GM19467 (cell line): ENCODE results near the gene GIMAP5.

Experiments used
- ATAC-seq: cut with Tn5 transposase; IDR thresholded peaks from one replicate; pipeline ENCODE4 v1.9.1; 2021; ENCODE audit warnings: mild to moderate bottlenecking, moderate library complexity; ENCODE audit not compliant: unreplicated experiment

Gene GIMAP5

GRCh38 chr7:150734254-150734653, 3.0 kb upstream of the GIMAP5 start:
- ATAC-seq, result no peak

- ATAC-seq, result no peak
These were observed 1.4 kb upstream of the GIMAP5 start for GRCh38 chr7:150735596-150736358.

GRCh38 chr7:150736864-150737263, 354 bp upstream of the GIMAP5 start:
- peak; percentile 10 for ATAC-seq

GRCh38 chr7:150738092-150738491, 874 bp downstream of the GIMAP5 start:
- no peak for ATAC-seq

- no peak for ATAC-seq
These were observed 1.4 kb downstream of the GIMAP5 start for GRCh38 chr7:150738591-150739001.

GRCh38 chr7:150739033-150739432, 1.8 kb downstream of the GIMAP5 start:
- ATAC-seq, result no peak

- no peak for ATAC-seq
These were observed 2.8 kb downstream of the GIMAP5 start for GRCh38 chr7:150740053-150740452.

- ATAC-seq, result no peak
These were observed 5.2 kb downstream of the GIMAP5 start for GRCh38 chr7:150742286-150742968.

- ATAC-seq, result no peak
These were observed 6.9 kb downstream of the GIMAP5 start for GRCh38 chr7:150744041-150744656.

GRCh38 chr7:150745086-150745485, 7.9 kb downstream of the GIMAP5 start:
- no peak for ATAC-seq

GRCh38 chr7:150745876-150746275, 8.7 kb downstream of the GIMAP5 start:
- ATAC-seq, result no peak

- no peak for ATAC-seq
These were observed 9.7 kb downstream of the GIMAP5 start for GRCh38 chr7:150746921-150747320.

- ATAC-seq, result no peak
These were observed 11.2 kb downstream of the GIMAP5 start for GRCh38 chr7:150748376-150748775.

GRCh38 chr7:150751702-150752101, 14.5 kb downstream of the GIMAP5 start:
- ATAC-seq, result no peak

- ATAC-seq, result no peak
These were observed 16.0 kb downstream of the GIMAP5 start for GRCh38 chr7:150753239-150753638.

GRCh38 chr7:150753826-150754603, 16.8 kb downstream of the GIMAP5 start:
- ATAC-seq, result no peak

- no peak for ATAC-seq
These were observed 17.7 kb downstream of the GIMAP5 start for GRCh38 chr7:150754951-150755350.

GRCh38 chr7:150755473-150756099, 18.4 kb downstream of the GIMAP5 start:
- ATAC-seq, result no peak

GRCh38 chr7:150756166-150756565, 18.9 kb downstream of the GIMAP5 start:
- ATAC-seq, result no peak

- no peak for ATAC-seq
These were observed 19.6 kb downstream of the GIMAP5 start for GRCh38 chr7:150756858-150757257.

- no peak for ATAC-seq
These were observed 22.3 kb downstream of the GIMAP5 start for GRCh38 chr7:150759479-150759878.
